Measurements from ENCODE around the gene FYCO1. TPM values are rescaled to one million over a fixed set of nuclear protein-coding genes. Genes with fewer than 3 reads are reported as not detected.

FYCO1 gene
- total and polyA plus RNA-seq, 10 of the 15 experiments (the other 5 are each of a cell fraction or from before 2014, with no cell fraction given), result 1.5 to 8.4 (median 6.5) TPM

DNA sequence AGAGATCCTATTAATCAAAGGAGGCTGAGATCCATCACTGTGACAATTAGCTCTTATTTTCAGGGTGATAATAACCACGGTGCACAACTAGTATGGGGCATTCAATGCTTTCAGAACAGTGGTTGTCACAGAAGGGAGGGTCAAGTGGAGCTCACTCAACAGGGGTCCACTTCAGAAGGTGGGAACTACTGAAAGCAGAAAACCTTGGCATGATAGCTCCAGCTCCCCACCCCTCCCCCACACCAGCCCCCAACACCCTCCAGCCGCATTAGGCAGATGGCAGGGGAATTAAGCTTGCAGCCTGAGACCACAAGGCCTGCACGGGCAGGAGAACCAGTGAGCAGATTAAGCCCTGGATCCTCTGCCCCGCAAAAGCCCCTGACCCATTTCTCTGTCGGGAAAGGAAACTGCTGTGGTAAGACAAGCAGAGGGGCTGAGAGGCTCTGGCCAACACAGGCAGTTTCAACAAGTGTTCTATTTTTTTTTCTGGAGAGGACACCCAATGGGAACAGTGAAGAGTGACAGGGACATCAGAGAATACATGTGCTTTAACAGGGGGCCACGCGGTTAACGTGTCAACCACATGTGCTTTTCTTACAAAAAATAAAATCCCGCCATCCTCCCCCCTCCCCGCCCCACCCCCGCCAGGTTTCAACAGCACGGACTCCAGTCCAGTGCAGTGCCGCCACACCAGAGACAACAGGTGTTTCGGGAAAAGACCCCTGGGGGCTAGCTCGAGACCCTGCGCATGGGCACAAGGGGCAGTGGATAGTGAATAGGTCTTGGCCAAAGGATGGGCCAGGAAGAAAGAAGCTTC lies 997 bp downstream of the FYCO1 start (continued):
- TF ChIP-seq, protein P1, sequence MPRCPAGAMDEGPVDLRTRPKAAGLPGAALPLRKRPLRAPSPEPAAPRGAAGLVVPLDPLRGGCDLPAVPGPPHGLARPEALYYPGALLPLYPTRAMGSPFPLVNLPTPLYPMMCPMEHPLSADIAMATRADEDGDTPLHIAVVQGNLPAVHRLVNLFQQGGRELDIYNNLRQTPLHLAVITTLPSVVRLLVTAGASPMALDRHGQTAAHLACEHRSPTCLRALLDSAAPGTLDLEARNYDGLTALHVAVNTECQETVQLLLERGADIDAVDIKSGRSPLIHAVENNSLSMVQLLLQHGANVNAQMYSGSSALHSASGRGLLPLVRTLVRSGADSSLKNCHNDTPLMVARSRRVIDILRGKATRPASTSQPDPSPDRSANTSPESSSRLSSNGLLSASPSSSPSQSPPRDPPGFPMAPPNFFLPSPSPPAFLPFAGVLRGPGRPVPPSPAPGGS (IDR thresholded peaks at IDR 0.05; ENCODE audit: borderline replicate concordance, insufficient read depth, low read depth, low read length, poor library complexity, severe bottlenecking), result no peak
- TF ChIP-seq MLLT1 (IDR thresholded peaks at IDR 0.05) (0 out of 2 replicates have a peak, but pooled peaks have one; percentile 19), IKZF2 (IDR thresholded peaks at IDR 0.05) (peak; percentile 35 to 38; a peak in 2 of 4 replicates), MEF2B (IDR thresholded peaks at IDR 0.05; ENCODE audit: partially characterized antibody, poor library complexity, severe bottlenecking) (peak; percentile 22), MTA3 (IDR thresholded peaks at IDR 0.05; ENCODE audit: borderline replicate concordance, low read length) (no peak), BRCA1 (IDR thresholded peaks at IDR 0.05; ENCODE audit: low read depth, low read length) (no peak), SUPT20H (IDR thresholded peaks at IDR 0.05; ENCODE audit: borderline replicate concordance, control insufficient read depth, low read depth, low read length) (no peak), RUNX3 (IDR thresholded peaks at IDR 0.05; ENCODE audit: low read length) (peak; percentile 57; the same call in 1 of the 2 replicates), MAX (IDR thresholded peaks at IDR 0.05; ENCODE audit: low read depth, low read length) (peak; percentile 74), FOS (IDR thresholded peaks at IDR 0.05; ENCODE audit: borderline replicate concordance, extremely low read depth, insufficient read length) (no peak), YY1 (IDR thresholded peaks at IDR 0.05; ENCODE audit: low read depth, low read length) (no peak), POLR2A (IDR thresholded peaks at IDR 0.05; ENCODE audit: low read depth, low read length) (no peak), RB1 (IDR thresholded peaks at IDR 0.05; ENCODE audit: borderline replicate concordance) (no peak), NFXL1 (IDR thresholded peaks at IDR 0.05; ENCODE audit: borderline replicate concordance) (no peak), HDAC6 (IDR thresholded peaks at IDR 0.05; ENCODE audit: unreplicated experiment) (no peak), RFX5 (IDR thresholded peaks at IDR 0.05; ENCODE audit: low read depth, low read length) (no peak), RELA (IDR thresholded peaks at IDR 0.05; ENCODE audit: borderline replicate concordance, partially characterized antibody) (no peak), NR2C2 (IDR thresholded peaks at IDR 0.05; ENCODE audit: borderline replicate concordance, control insufficient read depth, insufficient read length, low read depth) (no peak), TCF7 (IDR thresholded peaks at IDR 0.05; ENCODE audit: borderline replicate concordance) (no peak), HCFC1 (IDR thresholded peaks at IDR 0.05; ENCODE audit: low read length) (no peak)
- TF ChIP-seq, protein P2, sequence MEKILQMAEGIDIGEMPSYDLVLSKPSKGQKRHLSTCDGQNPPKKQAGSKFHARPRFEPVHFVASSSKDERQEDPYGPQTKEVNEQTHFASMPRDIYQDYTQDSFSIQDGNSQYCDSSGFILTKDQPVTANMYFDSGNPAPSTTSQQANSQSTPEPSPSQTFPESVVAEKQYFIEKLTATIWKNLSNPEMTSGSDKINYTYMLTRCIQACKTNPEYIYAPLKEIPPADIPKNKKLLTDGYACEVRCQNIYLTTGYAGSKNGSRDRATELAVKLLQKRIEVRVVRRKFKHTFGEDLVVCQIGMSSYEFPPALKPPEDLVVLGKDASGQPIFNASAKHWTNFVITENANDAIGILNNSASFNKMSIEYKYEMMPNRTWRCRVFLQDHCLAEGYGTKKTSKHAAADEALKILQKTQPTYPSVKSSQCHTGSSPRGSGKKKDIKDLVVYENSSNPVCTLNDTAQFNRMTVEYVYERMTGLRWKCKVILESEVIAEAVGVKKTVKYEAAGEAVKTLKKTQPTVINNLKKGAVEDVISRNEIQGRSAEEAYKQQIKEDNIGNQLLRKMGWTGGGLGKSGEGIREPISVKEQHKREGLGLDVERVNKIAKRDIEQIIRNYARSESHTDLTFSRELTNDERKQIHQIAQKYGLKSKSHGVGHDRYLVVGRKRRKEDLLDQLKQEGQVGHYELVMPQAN (conservative IDR thresholded peaks at IDR 0.05), result no peak
- TF ChIP-seq, protein P3, sequence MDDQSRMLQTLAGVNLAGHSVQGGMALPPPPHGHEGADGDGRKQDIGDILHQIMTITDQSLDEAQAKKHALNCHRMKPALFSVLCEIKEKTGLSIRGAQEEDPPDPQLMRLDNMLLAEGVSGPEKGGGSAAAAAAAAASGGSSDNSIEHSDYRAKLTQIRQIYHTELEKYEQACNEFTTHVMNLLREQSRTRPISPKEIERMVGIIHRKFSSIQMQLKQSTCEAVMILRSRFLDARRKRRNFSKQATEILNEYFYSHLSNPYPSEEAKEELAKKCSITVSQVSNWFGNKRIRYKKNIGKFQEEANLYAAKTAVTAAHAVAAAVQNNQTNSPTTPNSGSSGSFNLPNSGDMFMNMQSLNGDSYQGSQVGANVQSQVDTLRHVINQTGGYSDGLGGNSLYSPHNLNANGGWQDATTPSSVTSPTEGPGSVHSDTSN (IDR thresholded peaks at IDR 0.05; ENCODE audit: insufficient replicate concordance, low read depth, low read length), result peak; percentile 41
- TF ChIP-seq, protein P4, sequence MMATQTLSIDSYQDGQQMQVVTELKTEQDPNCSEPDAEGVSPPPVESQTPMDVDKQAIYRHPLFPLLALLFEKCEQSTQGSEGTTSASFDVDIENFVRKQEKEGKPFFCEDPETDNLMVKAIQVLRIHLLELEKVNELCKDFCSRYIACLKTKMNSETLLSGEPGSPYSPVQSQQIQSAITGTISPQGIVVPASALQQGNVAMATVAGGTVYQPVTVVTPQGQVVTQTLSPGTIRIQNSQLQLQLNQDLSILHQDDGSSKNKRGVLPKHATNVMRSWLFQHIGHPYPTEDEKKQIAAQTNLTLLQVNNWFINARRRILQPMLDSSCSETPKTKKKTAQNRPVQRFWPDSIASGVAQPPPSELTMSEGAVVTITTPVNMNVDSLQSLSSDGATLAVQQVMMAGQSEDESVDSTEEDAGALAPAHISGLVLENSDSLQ (IDR thresholded peaks at IDR 0.05), result peak; percentile 86

Data from GM12878 (cell line).